Measurements from ENCODE around the gene GRAMD4.
"Not testable (repeated sequence)": the region's sequence is repeated elsewhere in the genome, so short reads cannot be mapped to it uniquely, and the experiment has no call there.

Gene GRAMD4

GRCh38 chr22:46639843-46640242 is 19.7 kb downstream of the GRAMD4 start:
- DNase-seq = no peak

- DNase-seq = no peak
These were observed 20.3 kb downstream of the GRAMD4 start for GRCh38 chr22:46640293-46641055.

- no peak for DNase-seq
These were observed 21.7 kb downstream of the GRAMD4 start for GRCh38 chr22:46641811-46642266.

- not testable (repeated sequence) for DNase-seq
These were observed 22.8 kb downstream of the GRAMD4 start for GRCh38 chr22:46642840-46643480.

GRCh38 chr22:46646531-46647215 is 26.5 kb downstream of the GRAMD4 start:
- no peak for DNase-seq

- not testable (repeated sequence) for DNase-seq
These were observed 28.1 kb downstream of the GRAMD4 start for GRCh38 chr22:46648225-46648820.

- DNase-seq = no peak
These were observed 29.2 kb downstream of the GRAMD4 start for GRCh38 chr22:46649141-46650077.

GRCh38 chr22:46650078-46650810 is 30.1 kb downstream of the GRAMD4 start:
- peak; percentile 31 to 34 for DNase-seq

GRCh38 chr22:46651316-46651715 is 31.1 kb downstream of the GRAMD4 start:
- DNase-seq = no peak

- DNase-seq = no peak
These were observed 32.1 kb downstream of the GRAMD4 start for GRCh38 chr22:46652081-46652846.

- no peak for DNase-seq
These were observed 32.7 kb downstream of the GRAMD4 start for GRCh38 chr22:46652847-46653331.

- DNase-seq = no peak
These were observed 33.4 kb downstream of the GRAMD4 start for GRCh38 chr22:46653596-46653995.

- DNase-seq = no peak
These were observed 34.2 kb downstream of the GRAMD4 start for GRCh38 chr22:46654426-46654825.

GRCh38 chr22:46654927-46655595 is 34.9 kb downstream of the GRAMD4 start:
- no peak for DNase-seq

GRCh38 chr22:46655861-46656608 is 35.8 kb downstream of the GRAMD4 start:
- DNase-seq = no peak

GRCh38 chr22:46656856-46657654 is 36.9 kb downstream of the GRAMD4 start:
- no peak for DNase-seq

GRCh38 chr22:46657655-46657953 is 37.4 kb downstream of the GRAMD4 start:
- DNase-seq = no peak

All from Kasumi-1 (cell line).